ENCODE results near the gene MPG.
"Not testable (repeated sequence)": the region's sequence is repeated elsewhere in the genome, so short reads cannot be mapped to it uniquely, and the experiment has no call there.

The MPG gene

DNA sequence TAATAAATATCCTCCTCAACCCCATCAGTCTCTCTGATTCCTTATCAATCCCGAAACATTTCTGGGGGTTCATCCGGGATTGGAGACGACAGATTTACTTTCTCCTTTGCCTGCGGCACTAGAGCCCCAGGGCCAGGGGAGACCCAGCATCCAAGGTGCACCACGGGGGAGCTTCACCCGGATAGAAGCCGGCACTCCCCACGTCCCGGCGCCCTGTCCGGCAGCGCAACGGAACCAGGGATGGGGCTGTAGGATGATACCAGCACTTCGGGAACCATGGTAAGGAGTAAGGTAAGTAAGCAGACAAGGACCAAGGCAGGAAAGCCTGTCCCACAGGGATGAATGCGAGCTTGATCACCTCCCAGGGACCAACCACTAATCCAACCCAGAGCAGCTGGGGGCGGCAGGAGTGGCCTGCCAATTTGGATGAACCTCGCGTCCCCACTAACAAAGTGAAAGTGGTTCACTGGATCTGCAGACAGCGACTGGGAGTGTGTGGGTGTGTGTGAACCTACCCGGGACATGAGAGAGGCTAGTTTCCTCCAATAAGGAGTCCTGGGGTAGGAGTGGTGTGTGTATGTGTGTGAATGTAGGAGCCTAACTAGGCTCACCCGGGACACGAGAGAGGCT lies 36.5 kb upstream of the MPG start:
- FAIRE-seq (no peak), DNase-seq (ENCODE audit: insufficient read length, low spot score) (no peak)
- no peak for TF ChIP-seq POLR2A (IDR thresholded peaks at IDR 0.05; ENCODE audit: low read depth, low read length)

DNA sequence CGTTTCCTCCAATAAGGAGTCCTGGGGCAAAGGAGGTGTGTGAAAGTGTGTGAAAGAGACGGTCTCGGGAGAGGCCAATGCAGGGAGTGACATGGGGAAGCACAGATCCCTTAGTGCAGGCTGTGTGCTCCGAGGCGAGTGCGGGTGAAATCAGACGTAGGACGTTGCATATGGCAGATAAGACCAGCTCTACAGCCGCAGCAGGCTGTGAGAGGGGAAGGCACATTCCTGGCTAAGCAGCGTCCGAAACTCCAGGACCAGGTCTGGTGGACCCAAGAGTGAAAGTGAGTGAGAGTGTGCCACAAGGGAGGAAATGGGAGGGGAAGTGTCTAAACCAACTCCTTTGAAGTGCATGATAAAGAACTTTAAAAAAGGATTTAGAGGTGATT lies 36.0 kb upstream of the MPG start:
- no peak for DNase-seq (ENCODE audit: insufficient read length, low spot score)
- no peak for FAIRE-seq
- no peak for TF ChIP-seq POLR2A (IDR thresholded peaks at IDR 0.05; ENCODE audit: low read depth, low read length)

DNA sequence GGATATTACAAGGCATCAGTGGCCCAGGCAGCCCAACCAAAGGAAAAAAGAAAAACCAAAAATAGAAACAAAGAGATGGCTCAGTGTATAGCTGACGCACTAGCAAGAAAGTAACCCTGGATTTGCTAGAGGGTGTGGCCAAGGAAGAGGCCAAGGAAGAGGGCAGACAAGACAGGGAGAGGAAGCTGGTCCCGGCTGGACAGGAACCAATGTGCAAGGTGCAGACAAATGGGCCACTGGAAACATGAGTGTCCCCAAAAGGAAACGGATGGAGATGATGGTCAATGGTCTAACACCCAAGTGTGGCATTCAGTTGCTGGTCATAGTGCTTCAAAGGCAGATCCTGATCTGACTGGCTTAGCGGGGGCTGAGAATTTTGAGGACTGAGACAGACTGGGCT lies 35.3 kb upstream of the MPG start:
- no peak for DNase-seq (ENCODE audit: insufficient read length, low spot score)

DNA sequence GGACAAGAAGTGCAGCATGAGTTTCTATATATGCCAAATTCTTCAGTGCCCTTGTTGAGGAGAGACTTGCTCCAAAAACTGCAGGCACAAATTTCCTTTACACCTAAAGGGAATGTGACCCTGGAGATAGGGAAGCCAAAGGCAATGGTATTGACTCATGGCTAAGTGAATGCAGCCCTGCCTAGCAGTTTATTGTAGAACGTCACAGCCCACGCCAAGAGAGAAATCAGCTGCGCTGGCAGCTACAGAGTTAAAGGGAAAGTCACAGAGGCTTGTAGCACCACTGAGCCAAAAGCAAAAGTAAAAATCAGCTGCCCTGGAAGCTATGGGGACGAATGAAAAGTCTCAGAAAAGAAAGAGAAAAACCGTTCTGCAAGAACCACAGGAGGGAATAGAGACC lies 34.7 kb upstream of the MPG start:
- TF ChIP-seq POLR2A (IDR thresholded peaks at IDR 0.05; ENCODE audit: low read depth, low read length), result no peak
- FAIRE-seq (no peak), DNase-seq (ENCODE audit: insufficient read length, low spot score) (no peak)

More for the DNA sequence above, 35.3 kb upstream of the MPG start:
- TF ChIP-seq POLR2A (IDR thresholded peaks at IDR 0.05; ENCODE audit: low read depth, low read length), result no peak
- no peak for FAIRE-seq

DNA sequence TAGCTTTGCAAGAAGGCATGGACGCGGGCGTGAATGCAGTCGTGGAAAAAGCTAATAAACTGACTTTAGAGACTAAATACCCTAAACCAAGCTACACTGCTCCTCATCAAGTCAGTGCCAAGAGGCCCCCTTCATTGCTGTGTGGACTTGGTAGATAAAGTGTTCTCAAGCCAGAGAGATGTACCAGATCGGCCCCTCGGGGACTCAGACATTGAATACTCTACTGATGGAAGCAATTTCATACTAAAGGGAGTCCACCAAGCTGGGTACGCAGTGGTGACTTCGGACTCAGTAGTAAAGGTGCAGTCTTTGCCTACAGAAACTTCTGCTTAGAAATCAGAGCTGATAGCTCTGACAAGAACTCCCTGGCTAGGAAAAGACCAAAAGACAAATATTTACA lies 33.4 kb upstream of the MPG start:
- FAIRE-seq (no peak), DNase-seq (ENCODE audit: insufficient read length, low spot score) (no peak)
- no peak for TF ChIP-seq POLR2A (IDR thresholded peaks at IDR 0.05; ENCODE audit: low read depth, low read length)

DNA sequence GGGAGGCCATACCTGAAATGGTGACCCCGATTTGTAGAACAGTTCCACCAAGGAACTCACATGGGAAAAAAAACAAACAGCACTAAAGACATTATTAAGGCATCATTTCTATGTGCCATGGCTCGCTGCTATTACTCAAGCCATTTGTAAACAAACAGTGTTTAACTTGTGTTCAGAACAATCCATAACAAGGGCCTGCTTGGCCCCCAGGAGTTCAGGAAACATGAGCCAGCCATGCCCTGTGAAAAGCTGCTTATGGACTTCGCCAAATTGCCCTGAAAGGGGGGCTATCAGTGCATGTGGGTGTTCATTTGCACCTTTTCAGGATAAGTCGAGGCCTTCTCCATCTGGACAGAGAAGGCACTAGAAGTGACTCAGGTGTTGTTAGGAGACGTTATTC lies 32.6 kb upstream of the MPG start:
- TF ChIP-seq POLR2A (IDR thresholded peaks at IDR 0.05; ENCODE audit: low read depth, low read length), result no peak
- no peak for DNase-seq (ENCODE audit: insufficient read length, low spot score)

DNA sequence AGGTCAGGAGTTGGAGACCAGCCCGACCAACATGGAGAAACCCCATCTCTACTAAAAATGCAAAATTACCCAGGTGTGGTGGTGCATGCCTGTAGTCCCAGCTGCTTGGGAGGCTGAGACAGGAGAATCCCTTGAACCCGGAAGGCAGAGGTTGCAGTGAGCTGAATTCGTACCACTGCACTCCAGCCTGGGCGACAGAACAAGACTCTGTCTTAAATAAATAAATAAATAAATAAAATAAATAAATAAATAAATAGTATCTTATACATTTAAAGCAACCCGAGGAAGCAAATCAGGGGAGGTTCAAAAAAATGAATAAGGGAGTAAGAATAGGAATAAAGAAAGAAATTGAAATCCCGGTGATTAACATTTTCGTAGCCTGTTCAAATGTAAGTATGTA lies 31.5 kb upstream of the MPG start:
- not testable (repeated sequence) for FAIRE-seq

More for the DNA sequence above, 32.6 kb upstream of the MPG start:
- FAIRE-seq, result no peak

DNA sequence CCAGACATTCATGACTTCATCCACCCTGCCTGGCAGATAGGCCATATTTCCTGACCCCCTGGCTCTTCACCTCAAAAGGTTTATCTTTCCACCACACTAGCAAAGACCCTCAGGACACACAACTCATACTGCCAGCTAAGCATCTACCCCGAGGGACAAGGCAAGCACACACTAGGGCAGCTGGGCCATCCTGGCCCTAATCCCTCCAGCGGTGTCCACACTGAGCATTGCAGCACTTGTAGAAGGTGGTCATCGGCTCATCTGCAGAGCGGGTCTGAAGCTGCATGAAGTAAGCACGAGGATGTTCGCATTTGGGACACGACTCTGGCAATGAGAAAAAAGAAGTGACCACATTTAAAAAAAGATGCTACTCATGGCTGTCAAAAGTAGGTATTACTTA lies 30.8 kb upstream of the MPG start:
- TF ChIP-seq POLR2A (IDR thresholded peaks at IDR 0.05; ENCODE audit: low read depth, low read length), result no peak
- FAIRE-seq, result no peak
- no peak for DNase-seq (ENCODE audit: insufficient read length, low spot score)

More for the DNA sequence above, 31.5 kb upstream of the MPG start:
- not testable (repeated sequence) for DNase-seq (ENCODE audit: insufficient read length, low spot score)

DNA sequence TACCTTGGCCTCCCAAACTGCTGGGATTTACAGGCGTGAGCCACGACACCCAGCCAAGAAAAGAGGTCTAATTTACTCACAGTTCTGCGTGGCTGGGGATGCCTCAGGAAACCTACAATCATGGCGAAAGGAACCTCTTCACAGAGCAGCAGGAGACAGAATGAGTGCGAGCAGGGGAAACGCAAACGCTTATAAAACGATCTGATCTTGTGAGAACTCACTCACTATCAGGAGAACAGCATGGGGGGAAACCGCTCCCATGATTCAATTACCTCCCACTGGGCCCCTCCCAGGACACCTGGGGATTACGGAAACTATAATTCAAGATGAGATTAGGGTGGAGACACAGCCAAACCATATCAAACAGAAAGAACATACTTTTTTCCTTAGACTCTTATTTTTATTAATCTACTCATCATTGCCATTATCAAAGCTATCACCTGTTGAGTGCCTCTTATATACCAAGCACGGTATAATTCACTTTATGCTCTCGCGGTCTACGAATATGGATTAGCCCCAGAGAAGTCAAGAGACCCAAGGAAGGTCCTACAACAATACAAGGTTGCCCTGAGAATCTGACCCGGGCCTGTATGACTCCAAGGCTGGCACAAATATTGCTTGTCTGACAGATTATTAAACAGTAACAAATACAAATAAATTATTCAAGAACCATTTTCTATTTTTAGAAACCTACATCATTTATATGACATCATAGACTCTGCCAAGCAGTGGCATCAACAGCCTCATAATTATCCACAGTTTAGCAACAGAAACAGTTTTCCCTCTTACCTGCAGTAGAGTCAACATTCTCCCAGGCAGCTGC lies 27.0 kb upstream of the MPG start:
- no peak for FAIRE-seq
- no peak for TF ChIP-seq POLR2A (IDR thresholded peaks at IDR 0.05; ENCODE audit: low read depth, low read length)
- no peak for DNase-seq (ENCODE audit: insufficient read length, low spot score)

DNA sequence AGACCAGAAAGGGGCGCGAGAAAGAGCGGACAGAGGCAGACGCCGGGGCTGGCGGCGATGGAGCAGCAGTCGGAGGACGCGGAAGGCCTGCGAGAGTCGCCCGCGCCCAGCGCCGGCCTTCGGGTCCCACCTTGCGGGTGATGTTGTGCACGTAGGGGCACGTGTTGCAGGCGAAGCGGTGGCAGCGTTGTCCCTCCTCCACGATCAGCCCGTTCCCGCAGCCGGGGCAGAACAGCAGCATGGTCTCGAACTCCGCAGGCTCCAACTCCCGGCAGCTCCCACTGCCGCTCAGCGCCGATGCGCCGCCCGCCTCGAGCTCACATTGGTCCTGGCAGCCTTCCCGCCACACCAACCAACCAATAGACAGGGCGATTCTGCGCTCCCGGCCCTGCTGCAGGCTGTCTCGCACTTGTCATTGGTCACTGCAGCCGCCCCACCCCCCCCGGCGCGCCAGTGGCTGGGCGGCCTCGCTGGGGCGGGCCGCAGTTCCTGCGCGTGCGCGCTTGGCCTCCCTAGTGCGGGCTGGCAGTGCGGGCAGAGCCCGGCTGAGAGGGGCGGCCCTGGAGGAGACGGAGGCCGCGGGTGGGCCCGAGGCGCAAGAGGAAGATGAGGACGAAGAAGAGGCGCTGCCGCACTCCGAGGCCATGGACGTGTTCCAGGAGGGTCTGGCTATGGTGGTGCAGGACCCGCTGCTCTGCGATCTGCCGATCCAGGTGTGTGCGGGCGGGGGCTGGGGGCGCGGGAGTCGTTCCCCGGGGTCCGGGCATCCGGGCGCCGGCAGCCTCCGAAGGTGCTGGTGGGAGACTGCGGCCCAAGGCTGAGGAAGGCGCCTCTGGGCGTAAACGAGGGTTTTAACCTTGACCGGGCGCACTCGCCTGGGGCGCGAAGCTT lies 24.4 kb upstream of the MPG start, which contains the start of the genes POLR3K and SNRNP25:
Gene POLR3K (minus strand): TSS at position 263 of the 891 bp plus-strand sequence. CDS start 22 bp downstream, at position 241.
Gene SNRNP25 (plus strand): TSS at position 483 of the 891 bp plus-strand sequence. CDS start 189 bp downstream, at position 672.
- peak; percentile 93 for TF ChIP-seq POLR2A (IDR thresholded peaks at IDR 0.05; ENCODE audit: low read depth, low read length)
- DNase-seq (ENCODE audit: insufficient read length, low spot score) (peak; percentile 99), FAIRE-seq (peak; percentile 80)

DNA sequence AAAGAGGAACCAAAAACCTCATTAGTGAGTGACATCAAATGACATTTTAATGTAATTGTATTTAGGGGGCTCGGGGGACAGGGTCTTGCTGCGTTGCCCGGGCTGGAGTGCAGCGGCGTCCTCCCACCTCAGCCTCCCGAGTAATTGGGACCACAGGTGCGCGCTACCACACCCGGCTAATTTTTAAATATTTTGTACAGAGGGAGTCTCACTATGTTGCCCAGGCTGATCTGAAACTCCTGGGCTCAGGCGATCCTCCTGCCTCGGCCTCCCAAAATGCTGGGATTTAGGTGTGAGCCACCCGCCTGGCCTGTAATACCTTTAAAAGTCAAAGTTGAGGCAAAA lies 23.8 kb upstream of the MPG start:
- TF ChIP-seq POLR2A (IDR thresholded peaks at IDR 0.05; ENCODE audit: low read depth, low read length), result no peak
- FAIRE-seq (no peak), DNase-seq (ENCODE audit: insufficient read length, low spot score) (no peak)

DNA sequence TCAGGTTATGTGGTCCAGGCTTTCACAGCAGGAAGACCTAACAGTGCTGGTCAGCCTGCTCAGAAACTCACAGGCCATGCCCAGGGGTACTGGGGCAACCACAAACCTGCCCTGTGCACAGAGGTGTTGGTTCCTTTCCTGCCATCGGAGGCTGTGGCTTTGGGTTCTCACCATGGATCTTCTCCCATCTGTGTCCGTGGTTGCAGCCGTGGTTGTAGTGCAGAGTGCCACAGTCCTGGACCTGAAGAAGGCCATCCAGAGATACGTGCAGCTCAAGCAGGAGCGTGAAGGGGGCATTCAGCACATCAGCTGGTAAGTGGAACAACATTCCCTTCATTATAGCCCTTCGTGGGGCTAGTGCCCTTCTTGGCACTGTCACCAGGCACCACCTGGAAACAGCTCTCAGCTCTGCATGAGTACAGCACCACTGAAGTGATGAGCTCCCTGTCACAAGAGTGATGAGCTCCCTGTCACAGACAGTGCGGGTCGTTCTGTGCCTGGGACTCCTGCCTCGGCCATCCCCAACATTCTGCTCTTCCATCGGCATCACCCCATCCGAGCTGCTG lies 22.4 kb upstream of the MPG start:
- DNase-seq (ENCODE audit: insufficient read length, low spot score) (no peak), FAIRE-seq (no peak)
- no peak for TF ChIP-seq POLR2A (IDR thresholded peaks at IDR 0.05; ENCODE audit: low read depth, low read length)

DNA sequence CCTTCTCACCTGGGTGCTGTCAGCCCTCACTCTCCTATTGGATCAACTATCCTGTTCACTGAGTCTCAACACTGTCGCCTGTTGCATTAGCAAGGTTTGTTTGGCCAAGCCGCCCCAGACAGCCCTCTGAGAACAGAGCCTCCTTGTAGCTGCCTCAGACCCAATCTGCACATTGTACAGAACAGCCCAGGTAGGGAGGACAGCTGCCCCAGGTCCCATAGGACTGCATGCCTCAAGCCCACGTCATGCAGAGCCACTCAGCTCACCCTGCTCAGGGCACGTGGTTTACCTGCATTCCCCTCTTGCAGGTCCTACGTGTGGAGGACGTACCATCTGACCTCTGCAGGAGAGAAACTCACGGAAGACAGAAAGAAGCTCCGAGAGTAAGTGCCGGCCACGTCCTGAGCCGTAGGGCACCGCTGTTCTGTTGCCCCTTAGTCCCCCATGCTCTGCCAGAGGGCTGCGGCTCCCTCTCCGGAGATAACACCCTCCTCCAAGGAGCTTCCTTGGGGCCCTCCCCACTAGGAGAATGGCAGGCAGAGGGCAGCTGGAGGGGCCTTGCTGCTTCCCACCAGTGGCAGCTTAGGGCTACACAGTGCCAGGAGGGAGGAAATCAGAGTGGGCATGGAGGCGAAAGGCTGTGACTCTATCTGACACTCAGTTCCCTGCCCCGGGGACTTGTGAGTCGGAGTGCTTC lies 21.6 kb upstream of the MPG start:
- TF ChIP-seq POLR2A (IDR thresholded peaks at IDR 0.05; ENCODE audit: low read depth, low read length), result no peak
- FAIRE-seq, result no peak
- DNase-seq (ENCODE audit: insufficient read length, low spot score), result no peak
